Sigmoid colon (tissue), 7 donors: ENCODE results near the gene DHRS7B. TPM values are rescaled to one million over a fixed set of nuclear protein-coding genes. Genes with fewer than 3 reads are reported as not detected.

Experiments
- DNase-seq: peaks from one replicate; pipeline ENCODE4 v3.0.0-alpha.2; 2019
- H3K27ac ChIP-seq, 4 donors: fragments of 200-600 bp; sonication (generic); one replicate each; pipeline ENCODE4 v1.5.1; 2016 to 2019; ENCODE audit warnings: mild to moderate bottlenecking in 1 of 4
- H3K27me3 ChIP-seq, 3 donors: fragments of 200-600 bp; sonication (generic); one replicate each; pipeline ENCODE4 v1.5.1; 2019; ENCODE audit warnings: mild to moderate bottlenecking in 1 of 3
- H3K36me3 ChIP-seq, 4 donors: fragments of 200-600 bp; sonication (generic); one replicate each; pipeline ENCODE4 v1.5.1; 2016 to 2019
- H3K4me1 ChIP-seq, 4 donors: fragments of 200-600 bp; sonication (generic); one replicate each; pipeline ENCODE4 v1.5.1; 2017 to 2019
- H3K4me3 ChIP-seq, 4 donors: fragments of 200-600 bp; sonication (generic); one replicate each; pipeline ENCODE4 v1.5.1; 2017 to 2019; ENCODE audit warnings: mild to moderate bottlenecking in 2 of 4, moderate library complexity in 1 of 4
- H3K9me3 ChIP-seq, 4 donors: fragments of 200-600 bp in 3 of 4; sonication (generic) in 3 of 4; one replicate each; pipeline versions ENCODE4 v1.5.1 to v1.6.1; 2013 to 2019
- CTCF ChIP-seq, 4 experiments: fragments of 450-650 bp in 3 of 4; fragments of 200-600 bp in 1 of 4; IDR thresholded peaks; one replicate each; pipeline ENCODE4 v1.5.1; 2016 to 2019; ENCODE audit warnings: antibody characterized with exemption in 4 of 4, mild to moderate bottlenecking in 3 of 4, moderate library complexity in 2 of 4
- EP300 ChIP-seq, 4 donors: sonication (generic); formaldehyde crosslinking; IDR thresholded peaks; one replicate each; pipeline ENCODE4 v1.6.1; 2017; ENCODE audit warnings: antibody characterized with exemption in 4 of 4
- POLR2A ChIP-seq, 2 donors: fragments of 450-650 bp; IDR thresholded peaks; one replicate each; pipeline ENCODE4 v1.6.1; 2016; ENCODE audit warnings: antibody characterized with exemption in 2 of 2, mild to moderate bottlenecking in 2 of 2, moderate library complexity in 2 of 2
- POLR2AphosphoS5 ChIP-seq, 4 donors: sonication (generic); formaldehyde crosslinking; IDR thresholded peaks; one replicate each; pipeline ENCODE4 v1.6.1; 2017; ENCODE audit warnings: antibody characterized with exemption in 4 of 4
- WGBS, 2 donors: extraction: QIAGEN DNeasy Blood & Tissue Kit; methylation state at CpG; one replicate each; pipeline ENCODE4 v1.1.7; 2013; 5-methylcytosine and 5-hydroxymethylcytosine counted together
- intact Hi-C: fragments of 100-400 bp; cut with DNase I; formaldehyde crosslinking; loops from one replicate; pipeline ENCODE4 v1.15.1; 2023
- polyA plus RNA-seq, 3 donors: library from polyadenylated mRNA; stranded (reverse); fragments of 200-250 nt; gene quantifications; one replicate each; pipeline ENCODE4 v1.2.3, GENCODE V29; 2013
- total RNA-seq, 4 donors: library from RNA; depleted of rRNA; stranded (reverse); fragments of >200 nt; gene quantifications; one replicate each; pipeline ENCODE4 v1.1.0, GENCODE V29; 2016
- donor health status: healthy with polysubstance abuse.
- donor health status: Bipolar disorder and iron deficiency.
- donor health status: healthy.

DHRS7B gene
- total and polyA plus RNA-seq, 7 donors: 8.3 to 31.9 (median 23.2) TPM

GRCh38 chr17:21090902-21091618, 35.7 kb upstream of the DHRS7B start:
- no peak for TF ChIP-seq POLR2AphosphoS5 (IDR thresholded peaks at IDR 0.05)
- TF ChIP-seq POLR2A (IDR thresholded peaks at IDR 0.05): no peak
- TF ChIP-seq CTCF (IDR thresholded peaks at IDR 0.05): no peak
- TF ChIP-seq EP300 (IDR thresholded peaks at IDR 0.05): no peak
- Histone ChIP-seq H3K27me3 (no peaks in the 10 kb centered on the region), H3K4me1 (no peaks in the 10 kb centered on the region), H3K9me3 (no peaks in the 10 kb centered on the region), H3K4me3 (no peak overlapping the region), H3K36me3 (no peaks in the 10 kb centered on the region), H3K27ac (no peak overlapping the region)
- intact Hi-C loops: no loop called here
- 68 to 80% methylated on average over 4 of the region's 4 CpGs for WGBS, 2 donors
- DNase-seq: no peak

GRCh38 chr17:21094298-21094704, 32.5 kb upstream of the DHRS7B start:
- DNase-seq: no peak
- Histone ChIP-seq H3K27ac (no peak overlapping the region), H3K4me3 (no peak overlapping the region), H3K36me3 (no peaks in the 10 kb centered on the region), H3K9me3 (no peaks in the 10 kb centered on the region), H3K4me1 (peaks cover 0 to 9% (median 3%) of the 10 kb centered on the region in 4 donors), H3K27me3 (no peaks in the 10 kb centered on the region)
- intact Hi-C loops: no loop called here
- 56 to 77% methylated on average over 5 of the region's 5 CpGs for WGBS, 2 donors
- no peak for TF ChIP-seq EP300 (IDR thresholded peaks at IDR 0.05)
- TF ChIP-seq POLR2A (IDR thresholded peaks at IDR 0.05): no peak
- no peak for TF ChIP-seq CTCF (IDR thresholded peaks at IDR 0.05)
- TF ChIP-seq POLR2AphosphoS5 (IDR thresholded peaks at IDR 0.05): no peak

- Histone ChIP-seq H3K27ac (no peak overlapping the region), H3K4me1 (peaks cover 0 to 17% (median 5%) of the 10 kb centered on the region in 4 donors), H3K4me3 (no peak overlapping the region), H3K27me3 (no peaks in the 10 kb centered on the region), H3K36me3 (no peaks in the 10 kb centered on the region), H3K9me3 (no peaks in the 10 kb centered on the region)
- TF ChIP-seq POLR2A (IDR thresholded peaks at IDR 0.05) (no peak), EP300 (IDR thresholded peaks at IDR 0.05) (no peak), CTCF (IDR thresholded peaks at IDR 0.05) (no peak), POLR2AphosphoS5 (IDR thresholded peaks at IDR 0.05) (no peak)
- intact Hi-C loops: no loop called here
- no peak for DNase-seq
- WGBS, 2 donors: 90 to 93% methylated on average over 3 of the region's 3 CpGs
These were observed 31.0 kb upstream of the DHRS7B start for GRCh38 chr17:21095735-21096134.

GRCh38 chr17:21096874-21097273, 29.9 kb upstream of the DHRS7B start:
- H3K9me3 ChIP-seq: no peaks in the 10 kb centered on the region
- no peaks in the 10 kb centered on the region for H3K36me3 ChIP-seq
- peaks cover 0 to 17% (median 5%) of the 10 kb centered on the region in 4 donors for H3K4me1 ChIP-seq
- H3K27ac ChIP-seq: no peak overlapping the region
- H3K4me3 ChIP-seq: no peak overlapping the region
- DNase-seq: no peak
- TF ChIP-seq POLR2AphosphoS5 (IDR thresholded peaks at IDR 0.05): no peak
- no peak for TF ChIP-seq POLR2A (IDR thresholded peaks at IDR 0.05)
- TF ChIP-seq EP300 (IDR thresholded peaks at IDR 0.05): no peak
- TF ChIP-seq CTCF (IDR thresholded peaks at IDR 0.05): no peak
- intact Hi-C loops: no loop called here
- 79 to 82% methylated on average over 2 of the region's 2 CpGs for WGBS, 2 donors
- no peaks in the 10 kb centered on the region for H3K27me3 ChIP-seq
